HepG2 (cell line): Measurements from ENCODE around the gene ZNF507. TPM values are rescaled to one million over a fixed set of nuclear protein-coding genes. Genes with fewer than 3 reads are reported as not detected.
A peak's percentile ranks its signal among the peaks of the same experiment; 100 is the strongest.

Source experiments
- ATF5 ChIP-seq: sonication (generic); formaldehyde crosslinking; IDR thresholded peaks from 2 replicates; pipeline ENCODE4 v1.4.0; 2020; ENCODE audit warnings: mild to moderate bottlenecking, low read depth, missing genetic modification reagents
- GMEB2 ChIP-seq: IDR thresholded peaks from 2 replicates; pipeline ENCODE4 v1.6.1; 2016; ENCODE audit warnings: missing biosample characterization, missing genetic modification reagents, low read depth
- JDP2 ChIP-seq: sonication (generic); formaldehyde crosslinking; IDR thresholded peaks from 2 replicates; pipeline ENCODE4 v1.8.1; 2022; ENCODE audit warnings: missing genetic modification reagents, borderline replicate concordance
- MAFK ChIP-seq, 2 experiments: IDR thresholded peaks in 1 of 2; conservative IDR thresholded peaks in 1 of 2; 2 replicates each; pipeline ENCODE4 v1.6.1; 2011; ENCODE audit warnings: improper control_type of control experiment in 2 of 2, low read length in 2 of 2
- MXD3 ChIP-seq: IDR thresholded peaks from 2 replicates; pipeline ENCODE4 v1.6.1; 2016; ENCODE audit warnings: mild to moderate bottlenecking, missing biosample characterization, missing genetic modification reagents
- NR0B2 ChIP-seq: sonication (generic); formaldehyde crosslinking; IDR thresholded peaks from 2 replicates; pipeline ENCODE4 v1.4.0; 2020; ENCODE audit warnings: mild to moderate bottlenecking, missing genetic modification reagents
- PAX8 ChIP-seq: sonication (generic); formaldehyde crosslinking; IDR thresholded peaks from 2 replicates; pipeline ENCODE4 v1.8.0; 2022; ENCODE audit warnings: mild to moderate bottlenecking, missing genetic modification reagents, borderline replicate concordance
- PRPF4 ChIP-seq: fragments of 200-400 bp; formaldehyde crosslinking; IDR thresholded peaks from 2 replicates; pipeline ENCODE4 v1.6.1; 2016; ENCODE audit warnings: low read length, low read depth; ENCODE audit not compliant: poor library complexity, severe bottlenecking
- SETDB1 ChIP-seq: sonication (generic); formaldehyde crosslinking; IDR thresholded peaks from 2 replicates; pipeline ENCODE4 v1.5.1; 2020; ENCODE audit warnings: missing genetic modification reagents, mild to moderate bottlenecking, borderline replicate concordance
- SMAD9 ChIP-seq: sonication (generic); formaldehyde crosslinking; IDR thresholded peaks from 2 replicates; pipeline ENCODE4 v1.5.1; 2020; ENCODE audit warnings: mild to moderate bottlenecking, missing genetic modification reagents
- SRF ChIP-seq: IDR thresholded peaks from 2 replicates; pipeline ENCODE4 v1.6.1; 2011; ENCODE audit warnings: mild to moderate bottlenecking, low read depth, low read length, moderate library complexity
- SRSF4 ChIP-seq: fragments of 200-400 bp; formaldehyde crosslinking; IDR thresholded peaks from one replicate; pipeline ENCODE4 v1.6.1; 2018; ENCODE audit warnings: mild to moderate bottlenecking, low read depth, low read length, moderate library complexity; ENCODE audit not compliant: poor library complexity, severe bottlenecking
- THAP7 ChIP-seq: sonication (generic); formaldehyde crosslinking; IDR thresholded peaks from 2 replicates; pipeline ENCODE4 v1.8.1; 2023; ENCODE audit warnings: mild to moderate bottlenecking, missing genetic modification reagents
- TP53 ChIP-seq: sonication (generic); formaldehyde crosslinking; conservative IDR thresholded peaks from 2 replicates; pipeline ENCODE4 v1.4.0; 2020; ENCODE audit warnings: missing genetic modification reagents
- ZKSCAN8 ChIP-seq: IDR thresholded peaks from 2 replicates; pipeline ENCODE4 v1.6.1; 2016; ENCODE audit warnings: borderline replicate concordance, missing genetic modification reagents, missing compliant biosample characterization
- ZNF276 ChIP-seq: sonication (generic); formaldehyde crosslinking; IDR thresholded peaks from 2 replicates; pipeline ENCODE4 v1.4.0; 2020; ENCODE audit warnings: mild to moderate bottlenecking, low read depth, missing genetic modification reagents
- ZNF543 ChIP-seq: sonication (generic); formaldehyde crosslinking; IDR thresholded peaks from 2 replicates; pipeline ENCODE4 v1.4.0; 2020; ENCODE audit warnings: mild to moderate bottlenecking, missing genetic modification reagents
- ZNF564 ChIP-seq: sonication (generic); formaldehyde crosslinking; IDR thresholded peaks from 2 replicates; pipeline ENCODE4 v1.8.1; 2023; ENCODE audit warnings: mild to moderate bottlenecking, missing genetic modification reagents
- ZNF660 ChIP-seq: sonication (generic); formaldehyde crosslinking; IDR thresholded peaks from 2 replicates; pipeline ENCODE4 v1.5.1; 2020; ENCODE audit warnings: mild to moderate bottlenecking, low read depth, missing genetic modification reagents, borderline replicate concordance
- ZNF768 ChIP-seq: sonication (generic); formaldehyde crosslinking; IDR thresholded peaks from 2 replicates; pipeline ENCODE4 v1.4.0; 2020; ENCODE audit warnings: missing genetic modification reagents
- ZNF792 ChIP-seq: IDR thresholded peaks from 2 replicates; pipeline ENCODE4 v1.6.1; 2016
- ZNF878 ChIP-seq: sonication (generic); formaldehyde crosslinking; IDR thresholded peaks from 2 replicates; pipeline ENCODE4 v1.8.1; 2023; ENCODE audit warnings: mild to moderate bottlenecking, missing genetic modification reagents, moderate library complexity
- polyA plus RNA-seq, 8 experiments: library from polyadenylated mRNA; depleted of rRNA in 3 of 8; stranded (reverse) in 7 of 8; unstranded in 1 of 8; fragments of >200 nt; fragmentation: Illumina TruSeq in 4 of 8; extraction: Trizol in 4 of 8; gene quantifications; 2 replicates each; pipeline versions ENCODE4 v1.2.1 to v1.2.3, GENCODE V29; 2011 to 2016; ENCODE audit warnings: low read depth in 4 of 8, missing spikeins in 1 of 8, mixed read lengths in 1 of 8; ENCODE audit not compliant: insufficient read depth in 1 of 8
- total RNA-seq, 5 experiments: library from RNA; depleted of rRNA; stranded (reverse); fragments of >200 nt; fragmentation: Illumina TruSeq; extraction: Trizol; gene quantifications; 2 replicates each; pipeline ENCODE4 v1.2.3, GENCODE V29; 2016; ENCODE audit warnings: low read depth in 1 of 5

ZNF507 gene
- total and polyA plus RNA-seq, 2 of the 13 experiments (the other 11 are each of a cell fraction or from before 2014, with no cell fraction given), result 7.3 to 10.9 TPM

- no peak for TF ChIP-seq ZNF276 (CRISPR knock-in tag)
- no peak for TF ChIP-seq PAX8 (CRISPR knock-in tag)
- TF ChIP-seq ZNF543 (CRISPR knock-in tag), result no peak; the same call in 1 of the 2 replicates
- TF ChIP-seq ZNF878 (CRISPR knock-in tag), result no peak
- no peak for TF ChIP-seq SMAD9 (CRISPR knock-in tag)
- peak; percentile 79 for TF ChIP-seq ZNF768 (CRISPR knock-in tag)
- TF ChIP-seq ZKSCAN8 (CRISPR knock-in tag), result no peak
- TF ChIP-seq JDP2 (CRISPR knock-in tag), result peak; percentile 40; the same call in 1 of the 2 replicates
- no peak for TF ChIP-seq ATF5 (CRISPR knock-in tag)
- no peak for TF ChIP-seq MAFK (conservative IDR thresholded peaks at IDR 0.05 in 1 of 2, IDR thresholded peaks at IDR 0.05 in 1 of 2; ENCODE audit: low read length in 2 of 2)
- no peak for TF ChIP-seq ZNF564 (CRISPR knock-in tag)
- no peak for TF ChIP-seq PRPF4
- TF ChIP-seq MXD3 (CRISPR knock-in tag), result peak; percentile 90
- peak; percentile 84 for TF ChIP-seq SRSF4
- TF ChIP-seq ZNF660 (CRISPR knock-in tag), result no peak
- peak; percentile 90 for TF ChIP-seq SRF
- TF ChIP-seq GMEB2 (CRISPR knock-in tag), result 0 out of 2 replicates have a peak, but pooled peaks have one; percentile 54
- 0 out of 2 replicates have a peak, but pooled peaks have one; percentile 70 for TF ChIP-seq NR0B2 (CRISPR knock-in tag)
- no peak for TF ChIP-seq TP53 (CRISPR knock-in tag)
- peak; percentile 78 for TF ChIP-seq ZNF792 (CRISPR knock-in tag)
- TF ChIP-seq SETDB1, result no peak
- no peak for TF ChIP-seq THAP7 (CRISPR knock-in tag)
Measured at GRCh38 chr19:32405431-32406160, 60.2 kb downstream of the ZNF507 start, which contains the start of gene DPY19L3 (continued).
